Left ventricle myocardium inferior (tissue), 1 donor: ENCODE results near the gene MAP7D2. TPM values are rescaled to one million over a fixed set of nuclear protein-coding genes. Genes with fewer than 3 reads are reported as not detected.

ENCODE experiments used
- DNase-seq: peaks from one replicate; pipeline ENCODE4 v3.0.0-alpha.2; 2020
- H3K27ac ChIP-seq: fragments of 200-600 bp; replicated peaks from 2 replicates; pipeline ENCODE4 v1.8.0; 2021
- H3K27me3 ChIP-seq: fragments of 200-600 bp; 2 replicates; pipeline ENCODE4 v1.8.0; 2021; ENCODE audit warnings: low read depth
- H3K36me3 ChIP-seq: fragments of 200-600 bp; 2 replicates; pipeline ENCODE4 v1.8.0; 2021
- H3K4me1 ChIP-seq: fragments of 200-600 bp; 2 replicates; pipeline ENCODE4 v1.8.0; 2021
- H3K4me3 ChIP-seq: fragments of 200-600 bp; 2 replicates; pipeline ENCODE4 v1.8.0; 2021; ENCODE audit warnings: mild to moderate bottlenecking, moderate library complexity
- H3K9me3 ChIP-seq: fragments of 200-600 bp; replicated peaks from 2 replicates; pipeline ENCODE4 v1.8.0; 2021
- CTCF ChIP-seq: fragments of 200-600 bp; IDR thresholded peaks from 2 replicates; pipeline ENCODE4 v1.8.0; 2021; ENCODE audit warnings: antibody characterized with exemption, mild to moderate bottlenecking, borderline replicate concordance
- intact Hi-C: fragments of 100-400 bp; cut with micrococcal nuclease; formaldehyde crosslinking; loops from one replicate; pipeline ENCODE4 v1.11.0; 2022
- total RNA-seq: library from RNA; stranded (reverse); fragmentation: NEBNext Ultra II Directional; extraction: Animal tissue kit (Norgen Biotek cat#: 25700); gene quantifications from one replicate; pipeline ENCODE4 v1.2.1, GENCODE V29; 2021
- donor health status: DM: no; HTN: yes; CAD: no; lungs with severe emphysema.

The MAP7D2 gene
- total RNA-seq, 1 donor from 2014 or later = 0.44 TPM

- intact Hi-C loops = no loop called here
- Histone ChIP-seq H3K4me1 (no peaks in the 10 kb centered on the region), H3K9me3 (no peaks in the 10 kb centered on the region), H3K27ac (no peak overlapping the region), H3K4me3 (no peak overlapping the region), H3K36me3 (no peaks in the 10 kb centered on the region), H3K27me3 (no peaks in the 10 kb centered on the region)
- TF ChIP-seq CTCF = no peak
- DNase-seq = no peak
Observed at GRCh38 chrX:20007962-20008622, 108.6 kb downstream of the MAP7D2 start.

GRCh38 chrX:20005883-20006282 is 110.8 kb downstream of the MAP7D2 start:
- Histone ChIP-seq H3K9me3 (no peaks in the 10 kb centered on the region), H3K27ac (no peak overlapping the region), H3K4me3 (no peak overlapping the region), H3K36me3 (no peaks in the 10 kb centered on the region), H3K4me1 (no peaks in the 10 kb centered on the region), H3K27me3 (no peaks in the 10 kb centered on the region)
- intact Hi-C loops = no loop called here
- no peak for DNase-seq
- TF ChIP-seq CTCF = no peak

GRCh38 chrX:20001588-20001987 is 115.1 kb downstream of the MAP7D2 start:
- H3K4me3 ChIP-seq = no peak overlapping the region
- no peak for TF ChIP-seq CTCF
- DNase-seq = no peak
- no peaks in the 10 kb centered on the region for H3K9me3 ChIP-seq
- intact Hi-C loops = no loop called here
- H3K27me3 ChIP-seq = no peaks in the 10 kb centered on the region
- H3K27ac ChIP-seq = no peak overlapping the region
- H3K4me1 ChIP-seq = no peaks in the 10 kb centered on the region
- no peaks in the 10 kb centered on the region for H3K36me3 ChIP-seq

GRCh38 chrX:19991350-19991718 is 125.4 kb downstream of the MAP7D2 start:
- Histone ChIP-seq H3K9me3 (no peaks in the 10 kb centered on the region), H3K27ac (peak overlapping the region; percentile 79), H3K4me1 (peaks cover 25% of the 10 kb centered on the region), H3K36me3 (no peaks in the 10 kb centered on the region), H3K27me3 (no peaks in the 10 kb centered on the region), H3K4me3 (peak overlapping the region; percentile 82)
- intact Hi-C loops = no loop called here
- no peak for TF ChIP-seq CTCF
- no peak for DNase-seq

GRCh38 chrX:19990556-19991349 is 126.0 kb downstream of the MAP7D2 start, which contains the start of gene BCLAF3:
Gene BCLAF3 (minus strand): TSS chrX:19991061. CDS start chrX:19970264, 20,797 bp downstream.
- Histone ChIP-seq H3K4me1 (peaks cover 25% of the 10 kb centered on the region), H3K9me3 (no peaks in the 10 kb centered on the region), H3K4me3 (peak within 1 kb of the TSS; percentile 82), H3K27ac (peak within 1 kb of the TSS; percentile 79), H3K27me3 (no peaks in the 10 kb centered on the region), H3K36me3 (no peaks in the 10 kb centered on the region)
- TF ChIP-seq CTCF = peak; percentile 81
- intact Hi-C loops = no loop called here
- DNase-seq = peak; percentile 88
